HepG2 (cell line): ENCODE measurements around the gene CHKB. TPM values are rescaled to one million over a fixed set of nuclear protein-coding genes. Genes with fewer than 3 reads are reported as not detected.

Experiments used
- CCDC6 ChIP-seq: sonication (generic); formaldehyde crosslinking; IDR thresholded peaks from 2 replicates; pipeline ENCODE4 v1.8.1; 2022; ENCODE audit warnings: mild to moderate bottlenecking, missing genetic modification reagents, moderate library complexity
- FOXK1 ChIP-seq: sonication (generic); formaldehyde crosslinking; IDR thresholded peaks from 2 replicates; pipeline ENCODE4 v1.4.0; 2020; ENCODE audit warnings: low read depth, missing genetic modification reagents, borderline replicate concordance
- JARID2 ChIP-seq: sonication (generic); formaldehyde crosslinking; IDR thresholded peaks from 2 replicates; pipeline ENCODE4 v1.8.1; 2023; ENCODE audit warnings: missing genetic modification reagents, inconsistent platforms; ENCODE audit not compliant: insufficient replicate concordance
- MAZ ChIP-seq, 2 experiments: sonication (generic) in 1 of 2; formaldehyde crosslinking in 1 of 2; IDR thresholded peaks; 2 replicates each; pipeline versions ENCODE4 v1.5.0 to v1.6.1; 2012 to 2020; ENCODE audit warnings: low read depth in 2 of 2, mild to moderate bottlenecking in 2 of 2, borderline replicate concordance in 1 of 2, improper control_type of control experiment in 1 of 2, low read length in 1 of 2, missing genetic modification reagents in 1 of 2, moderate library complexity in 1 of 2
- MBD4 ChIP-seq: IDR thresholded peaks from 2 replicates; pipeline ENCODE4 v1.6.1; 2012; ENCODE audit warnings: low read length, inconsistent platforms, borderline replicate concordance
- MED13 ChIP-seq: sonication (generic); formaldehyde crosslinking; IDR thresholded peaks from 2 replicates; pipeline ENCODE4 v1.5.0; 2020; ENCODE audit warnings: missing genetic modification reagents
- RARG ChIP-seq: sonication (generic); formaldehyde crosslinking; IDR thresholded peaks from 2 replicates; pipeline ENCODE4 v1.4.0; 2020; ENCODE audit warnings: low read depth, mild to moderate bottlenecking, missing genetic modification reagents
- REPIN1 ChIP-seq: sonication (generic); formaldehyde crosslinking; IDR thresholded peaks from 2 replicates; pipeline ENCODE4 v1.8.0; 2022; ENCODE audit warnings: missing genetic modification reagents, low read depth, mild to moderate bottlenecking, borderline replicate concordance
- RFXANK ChIP-seq: IDR thresholded peaks from 2 replicates; pipeline ENCODE4 v1.6.1; 2016
- SKIL ChIP-seq: sonication (generic); formaldehyde crosslinking; IDR thresholded peaks from 2 replicates; pipeline ENCODE4 v1.8.0; 2022; ENCODE audit warnings: missing genetic modification reagents, mild to moderate bottlenecking, moderate library complexity, borderline replicate concordance
- SMAD1 ChIP-seq: sonication (generic); formaldehyde crosslinking; IDR thresholded peaks from 2 replicates; pipeline ENCODE4 v1.4.0; 2020; ENCODE audit warnings: missing genetic modification reagents, low read depth, mild to moderate bottlenecking, borderline replicate concordance
- TGIF2 ChIP-seq: IDR thresholded peaks from 2 replicates; pipeline ENCODE4 v1.6.1; 2016; ENCODE audit warnings: control low read depth, missing compliant biosample characterization
- ZFP91 ChIP-seq: sonication (generic); formaldehyde crosslinking; IDR thresholded peaks from 2 replicates; pipeline ENCODE4 v1.9.0; 2022; ENCODE audit warnings: missing genetic modification reagents, mild to moderate bottlenecking, borderline replicate concordance
- ZKSCAN8 ChIP-seq: IDR thresholded peaks from 2 replicates; pipeline ENCODE4 v1.6.1; 2016; ENCODE audit warnings: borderline replicate concordance, missing genetic modification reagents, missing compliant biosample characterization
- ZNF12 ChIP-seq: sonication (generic); formaldehyde crosslinking; IDR thresholded peaks from 2 replicates; pipeline ENCODE4 v1.5.0; 2020; ENCODE audit warnings: missing genetic modification reagents
- ZNF253 ChIP-seq: sonication (generic); formaldehyde crosslinking; IDR thresholded peaks from 2 replicates; pipeline ENCODE4 v1.8.0; 2022; ENCODE audit warnings: mild to moderate bottlenecking, missing genetic modification reagents, borderline replicate concordance
- ZNF580 ChIP-seq: IDR thresholded peaks from 2 replicates; pipeline ENCODE4 v1.6.1; 2016; ENCODE audit warnings: low read depth, borderline replicate concordance
- ZNF607 ChIP-seq: sonication (generic); formaldehyde crosslinking; IDR thresholded peaks from 2 replicates; pipeline ENCODE4 v1.5.1; 2020; ENCODE audit warnings: missing genetic modification reagents, mild to moderate bottlenecking, borderline replicate concordance
- ZNF616 ChIP-seq: sonication (generic); formaldehyde crosslinking; IDR thresholded peaks from 2 replicates; pipeline ENCODE4 v1.5.0; 2020; ENCODE audit warnings: low read depth, mild to moderate bottlenecking, missing genetic modification reagents
- ZNF761 ChIP-seq: sonication (generic); formaldehyde crosslinking; conservative IDR thresholded peaks from 2 replicates; pipeline ENCODE4 v1.4.0; 2020; ENCODE audit warnings: mild to moderate bottlenecking, missing genetic modification reagents
- ZXDC ChIP-seq: sonication (generic); formaldehyde crosslinking; IDR thresholded peaks from 2 replicates; pipeline ENCODE4 v1.5.0; 2020; ENCODE audit warnings: mild to moderate bottlenecking, missing genetic modification reagents
- polyA plus RNA-seq, 8 experiments: library from polyadenylated mRNA; depleted of rRNA in 3 of 8; stranded (reverse) in 7 of 8; unstranded in 1 of 8; fragments of >200 nt; fragmentation: Illumina TruSeq in 4 of 8; extraction: Trizol in 4 of 8; gene quantifications; 2 replicates each; pipeline versions ENCODE4 v1.2.1 to v1.2.3, GENCODE V29; 2011 to 2016; ENCODE audit warnings: low read depth in 4 of 8, missing spikeins in 1 of 8, mixed read lengths in 1 of 8; ENCODE audit not compliant: insufficient read depth in 1 of 8
- total RNA-seq, 5 experiments: library from RNA; depleted of rRNA; stranded (reverse); fragments of >200 nt; fragmentation: Illumina TruSeq; extraction: Trizol; gene quantifications; 2 replicates each; pipeline ENCODE4 v1.2.3, GENCODE V29; 2016; ENCODE audit warnings: low read depth in 1 of 5

Gene CHKB
- total and polyA plus RNA-seq, 2 of the 13 experiments (the other 11 are each of a cell fraction or from before 2014, with no cell fraction given) = 24.5 to 42.7 TPM

GRCh38 chr22:50562523-50563412 lies 19.9 kb downstream of the CHKB start, which contains the start of gene SYCE3 (continued):
- no peak for TF ChIP-seq MBD4
- no peak for TF ChIP-seq MED13
- 0 out of 2 replicates have a peak, but pooled peaks have one; percentile 49 for TF ChIP-seq ZNF607 (CRISPR knock-in tag)
- TF ChIP-seq ZKSCAN8 (CRISPR knock-in tag) = no peak; the same call in 1 of the 2 replicates
- TF ChIP-seq SMAD1 = no peak
- no peak for TF ChIP-seq ZNF253 (CRISPR knock-in tag)
- 0 out of 2 replicates have a peak, but pooled peaks have one; percentile 50 for TF ChIP-seq FOXK1 (CRISPR knock-in tag)
- TF ChIP-seq ZNF616 (CRISPR knock-in tag) = no peak
- 0 out of 2 replicates have a peak, but pooled peaks have one; percentile 53 for TF ChIP-seq TGIF2 (CRISPR knock-in tag)
- TF ChIP-seq MAZ (IDR thresholded peaks at IDR 0.05; ENCODE audit: borderline replicate concordance, low read depth, low read length) = peak; percentile 91
- peak; percentile 80 for TF ChIP-seq MAZ (CRISPR knock-in tag; IDR thresholded peaks at IDR 0.05; ENCODE audit: low read depth)
- TF ChIP-seq ZNF580 = no peak
- no peak for TF ChIP-seq REPIN1 (CRISPR knock-in tag)
- TF ChIP-seq ZFP91 = peak; percentile 70; the same call in 1 of the 2 replicates
- TF ChIP-seq ZXDC = no peak
- no peak for TF ChIP-seq SKIL (CRISPR knock-in tag)
- TF ChIP-seq RARG (CRISPR knock-in tag) = no peak
- TF ChIP-seq JARID2 = peak; percentile 20
- 0 out of 2 replicates have a peak, but pooled peaks have one; percentile 10 for TF ChIP-seq ZNF12 (CRISPR knock-in tag)
- no peak for TF ChIP-seq CCDC6 (CRISPR knock-in tag)
- TF ChIP-seq RFXANK (CRISPR knock-in tag) = 0 out of 2 replicates have a peak, but pooled peaks have one; percentile 42
- no peak for TF ChIP-seq ZNF761
